ENCODE measurements around the gene ZP2. TPM values are rescaled to one million over a fixed set of nuclear protein-coding genes. Genes with fewer than 3 reads are reported as not detected.

Gene ZP2
- total RNA-seq = under 1 TPM in 1 of 4 donors, not detected in 3; 0.27 TPM

- no peak for DNase-seq
- Histone ChIP-seq H3K36me3 (no peaks in the 10 kb centered on the region), H3K4me3 (no peak within 1 kb of the TSS), H3K9me3 (no peaks in the 10 kb centered on the region), H3K27ac (no peak within 1 kb of the TSS), H3K4me1 (no peaks in the 10 kb centered on the region), H3K27me3 (peaks cover 2% of the 10 kb centered on the region)
- in situ Hi-C loops (cut with MboI; ENCODE audit: low pct_ligation_motif_present in 1 of 4, low pct_unique_long_range_greater_than_20kb in 1 of 4, low sequenced_read_pairs in 3 of 4) (no loop called here), intact Hi-C loops (cut with DNase I; ENCODE audit: low total_unique reads) (no loop called here)
- TF ChIP-seq POLR2AphosphoS5 (IDR thresholded peaks at IDR 0.05) (no peak), EP300 (IDR thresholded peaks at IDR 0.05; ENCODE audit: low read depth) (no peak), POLR2A (IDR thresholded peaks at IDR 0.05) (no peak), CTCF (IDR thresholded peaks at IDR 0.05) (no peak)
- 67% methylated on average over 5 of the region's 5 CpGs; no CpG with 5 or more reads in 1 of the 2 donors for WGBS, 2 donors (ENCODE audit: low coverage in 1 of 2)
Measured at GRCh38 chr16:21211486-21211885, at the start of gene ZP2. Gene ZP2 (minus strand): TSS chr16:21211574. CDS start chr16:21211547, 27 bp downstream.

GRCh38 chr16:21257284-21257683 is 45.9 kb upstream of the ZP2 start:
- 74 to 100% methylated on average over 2 to 4 of the region's 4 CpGs for WGBS, 2 donors (ENCODE audit: low coverage in 1 of 2)
- Histone ChIP-seq H3K36me3 (no peaks in the 10 kb centered on the region), H3K9me3 (no peaks in the 10 kb centered on the region), H3K4me3 (no peak overlapping the region), H3K27ac (no peak overlapping the region), H3K27me3 (no peaks in the 10 kb centered on the region), H3K4me1 (peaks cover 4 to 22% (median 13%) of the 10 kb centered on the region in 4 donors)
- no peak for DNase-seq
- in situ Hi-C loops (cut with MboI; ENCODE audit: low pct_ligation_motif_present in 1 of 4, low pct_unique_long_range_greater_than_20kb in 1 of 4, low sequenced_read_pairs in 3 of 4) = no loop called here
- intact Hi-C loops (cut with DNase I; ENCODE audit: low total_unique reads) = no loop called here
- TF ChIP-seq EP300 (IDR thresholded peaks at IDR 0.05; ENCODE audit: low read depth) (no peak), POLR2A (IDR thresholded peaks at IDR 0.05) (no peak), POLR2AphosphoS5 (IDR thresholded peaks at IDR 0.05) (no peak), CTCF (IDR thresholded peaks at IDR 0.05) (no peak)

- Histone ChIP-seq H3K4me3 (no peak overlapping the region), H3K36me3 (no peaks in the 10 kb centered on the region), H3K4me1 (peaks cover 3 to 15% (median 8%) of the 10 kb centered on the region in 4 donors), H3K27ac (no peak overlapping the region), H3K9me3 (no peaks in the 10 kb centered on the region), H3K27me3 (no peaks in the 10 kb centered on the region)
- intact Hi-C loops (cut with DNase I; ENCODE audit: low total_unique reads) (no loop called here), in situ Hi-C loops (cut with MboI; ENCODE audit: low pct_ligation_motif_present in 1 of 4, low pct_unique_long_range_greater_than_20kb in 1 of 4, low sequenced_read_pairs in 3 of 4) (no loop called here)
- no peak for TF ChIP-seq CTCF (IDR thresholded peaks at IDR 0.05)
- 82 to 100% methylated on average over 1 to 2 of the region's 2 CpGs for WGBS, 2 donors (ENCODE audit: low coverage in 1 of 2)
- DNase-seq = no peak
Measured at GRCh38 chr16:21256636-21257035, 45.3 kb upstream of the ZP2 start.

- H3K9me3 ChIP-seq = no peaks in the 10 kb centered on the region
- no peak overlapping the region for H3K4me3 ChIP-seq
- DNase-seq = no peak
- intact Hi-C loops (cut with DNase I; ENCODE audit: low total_unique reads) (no loop called here), in situ Hi-C loops (cut with MboI; ENCODE audit: low pct_ligation_motif_present in 1 of 4, low pct_unique_long_range_greater_than_20kb in 1 of 4, low sequenced_read_pairs in 3 of 4) (no loop called here)
- no peaks in the 10 kb centered on the region for H3K4me1 ChIP-seq
- H3K36me3 ChIP-seq = no peaks in the 10 kb centered on the region
- 72 to 95% methylated on average over 3 of the region's 3 CpGs for WGBS, 2 donors (ENCODE audit: low coverage in 1 of 2)
- no peak for TF ChIP-seq POLR2AphosphoS5 (IDR thresholded peaks at IDR 0.05)
- no peak for TF ChIP-seq POLR2A (IDR thresholded peaks at IDR 0.05)
- no peak for TF ChIP-seq EP300 (IDR thresholded peaks at IDR 0.05; ENCODE audit: low read depth)
- no peak for TF ChIP-seq CTCF (IDR thresholded peaks at IDR 0.05)
- H3K27me3 ChIP-seq = no peaks in the 10 kb centered on the region
- H3K27ac ChIP-seq = no peak overlapping the region
Measured at GRCh38 chr16:21253470-21253869, 42.1 kb upstream of the ZP2 start.

Measured in transverse colon (tissue), 4 donors.